C4-2B (cell line): ENCODE data around the gene ALKBH5.

Source experiments
- ZFX ChIP-seq: fragments of 450-650 bp; IDR thresholded peaks from 2 replicates; pipeline ENCODE4 v1.6.1; 2017
- TF ChIP-seq, protein P1 (sequence below): fragments of 450-650 bp; conservative IDR thresholded peaks from 2 replicates; pipeline ENCODE4 v1.5.1; 2017; ENCODE audit warnings: mild to moderate bottlenecking

DNA sequence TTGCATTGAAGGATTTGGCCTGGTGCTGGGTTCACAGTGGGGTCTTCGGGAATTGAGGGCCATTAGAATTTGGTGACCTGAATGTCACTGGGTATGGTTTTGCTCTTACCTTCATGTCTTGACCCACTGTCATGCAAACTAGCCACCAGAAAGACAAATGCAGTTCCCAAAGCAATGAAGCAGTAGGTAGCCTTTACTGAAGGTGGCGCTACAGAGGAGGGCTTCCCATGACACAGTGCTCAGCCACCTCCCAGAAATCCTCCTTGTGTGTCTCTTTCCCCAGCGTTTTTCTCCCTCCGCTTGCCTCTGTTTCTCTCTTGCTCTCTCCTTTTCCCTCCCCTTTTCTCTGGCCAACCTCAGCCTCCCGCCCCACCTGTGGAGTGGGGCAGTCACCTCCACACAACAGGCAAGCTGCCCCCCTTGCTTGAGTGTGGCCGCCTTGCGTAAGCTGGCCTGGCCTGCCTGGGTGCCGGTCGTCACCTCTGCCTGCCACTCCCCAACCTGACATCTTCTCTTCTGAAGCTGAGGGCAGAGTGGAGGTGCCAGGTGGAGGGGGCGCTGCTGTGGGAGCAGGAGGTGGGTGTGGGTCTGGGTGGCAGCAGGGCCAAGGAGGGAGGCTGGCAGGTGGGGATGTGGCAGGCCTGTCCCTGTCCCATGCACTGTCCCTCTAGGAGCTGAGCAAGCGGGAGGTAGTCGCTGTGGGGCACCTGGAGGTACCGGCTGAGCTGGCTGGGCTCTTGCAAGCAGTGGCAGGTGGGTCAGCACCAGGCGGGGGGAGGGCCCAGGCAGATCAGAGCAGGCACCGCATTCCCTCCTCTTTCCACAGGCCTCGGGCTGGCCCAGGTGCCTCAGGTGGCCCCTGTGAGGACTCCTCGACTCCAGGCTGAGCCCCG, 40.3 kb upstream of the ALKBH5 start:
- TF ChIP-seq, protein P1, sequence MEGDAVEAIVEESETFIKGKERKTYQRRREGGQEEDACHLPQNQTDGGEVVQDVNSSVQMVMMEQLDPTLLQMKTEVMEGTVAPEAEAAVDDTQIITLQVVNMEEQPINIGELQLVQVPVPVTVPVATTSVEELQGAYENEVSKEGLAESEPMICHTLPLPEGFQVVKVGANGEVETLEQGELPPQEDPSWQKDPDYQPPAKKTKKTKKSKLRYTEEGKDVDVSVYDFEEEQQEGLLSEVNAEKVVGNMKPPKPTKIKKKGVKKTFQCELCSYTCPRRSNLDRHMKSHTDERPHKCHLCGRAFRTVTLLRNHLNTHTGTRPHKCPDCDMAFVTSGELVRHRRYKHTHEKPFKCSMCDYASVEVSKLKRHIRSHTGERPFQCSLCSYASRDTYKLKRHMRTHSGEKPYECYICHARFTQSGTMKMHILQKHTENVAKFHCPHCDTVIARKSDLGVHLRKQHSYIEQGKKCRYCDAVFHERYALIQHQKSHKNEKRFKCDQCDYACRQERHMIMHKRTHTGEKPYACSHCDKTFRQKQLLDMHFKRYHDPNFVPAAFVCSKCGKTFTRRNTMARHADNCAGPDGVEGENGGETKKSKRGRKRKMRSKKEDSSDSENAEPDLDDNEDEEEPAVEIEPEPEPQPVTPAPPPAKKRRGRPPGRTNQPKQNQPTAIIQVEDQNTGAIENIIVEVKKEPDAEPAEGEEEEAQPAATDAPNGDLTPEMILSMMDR = no peak
- TF ChIP-seq ZFX = no peak
